T-helper 1 cell treated with Interleukin-12 subunit alpha and Interleukin-12 subunit beta and Interleukin-4 antibody, amounts not matched to agents 30 ng/mL and 1 ng/mL, for 36 hours (primary cell): ENCODE results near the gene GNAZ. TPM values are rescaled to one million over a fixed set of nuclear protein-coding genes. Genes with fewer than 3 reads are reported as not detected.

ENCODE experiments used
- intact Hi-C: fragments of 100-400 bp; cut with micrococcal nuclease; formaldehyde crosslinking; loops from one replicate; pipeline ENCODE4 v1.15.1; 2024
- total RNA-seq: library from RNA; stranded (reverse); gene quantifications from 2 replicates; pipeline ENCODE4 v1.2.3, GENCODE V29; 2022

GNAZ gene
- total RNA-seq, 1 donor from 2014 or later = 0.22 TPM

GRCh38 chr22:23076896-23077572 lies 6.7 kb downstream of the GNAZ start:
- intact Hi-C loops = no loop called here

GRCh38 chr22:23077627-23078461 lies 7.5 kb downstream of the GNAZ start:
- intact Hi-C loops = no loop called here

- intact Hi-C loops = no loop called here
These were observed 8.1 kb downstream of the GNAZ start for GRCh38 chr22:23078462-23078787.

GRCh38 chr22:23079240-23079768 lies 9.0 kb downstream of the GNAZ start:
- intact Hi-C loops = no loop called here

GRCh38 chr22:23079814-23080521 lies 9.6 kb downstream of the GNAZ start:
- intact Hi-C loops = no loop called here

GRCh38 chr22:23080613-23081290 lies 10.4 kb downstream of the GNAZ start:
- intact Hi-C loops = no loop called here

- intact Hi-C loops = no loop called here
These were observed 12.4 kb downstream of the GNAZ start for GRCh38 chr22:23082534-23083314.

- intact Hi-C loops = no loop called here
These were observed 13.1 kb downstream of the GNAZ start for GRCh38 chr22:23083315-23084021.

- intact Hi-C loops = no loop called here
These were observed 14.4 kb downstream of the GNAZ start for GRCh38 chr22:23084453-23085350.

- intact Hi-C loops = no loop called here
These were observed 15.0 kb downstream of the GNAZ start for GRCh38 chr22:23085351-23085671.

- intact Hi-C loops = no loop called here
These were observed 15.5 kb downstream of the GNAZ start for GRCh38 chr22:23085785-23086184.

- intact Hi-C loops = no loop called here
These were observed 15.9 kb downstream of the GNAZ start for GRCh38 chr22:23086263-23086662.

- intact Hi-C loops = no loop called here
These were observed 16.5 kb downstream of the GNAZ start for GRCh38 chr22:23086787-23087186.

- intact Hi-C loops = no loop called here
These were observed 17.9 kb downstream of the GNAZ start for GRCh38 chr22:23088199-23088604.

- intact Hi-C loops = no loop called here
These were observed 18.7 kb downstream of the GNAZ start for GRCh38 chr22:23089010-23089409.

- intact Hi-C loops = no loop called here
These were observed 19.5 kb downstream of the GNAZ start for GRCh38 chr22:23089633-23090456.

GRCh38 chr22:23090457-23090835 lies 20.1 kb downstream of the GNAZ start:
- intact Hi-C loops = no loop called here

GRCh38 chr22:23091760-23092159 lies 21.4 kb downstream of the GNAZ start:
- intact Hi-C loops = no loop called here
